Gastroesophageal sphincter (tissue), 3 donors: ENCODE results near the gene SGSH.

Source experiments
- POLR2A ChIP-seq, 2 donors: fragments of 450-650 bp; IDR thresholded peaks; one replicate each; pipeline ENCODE4 v1.6.1; 2017; ENCODE audit warnings: antibody characterized with exemption in 2 of 2, mild to moderate bottlenecking in 2 of 2, moderate library complexity in 1 of 2
- POLR2AphosphoS5 ChIP-seq: sonication (generic); formaldehyde crosslinking; IDR thresholded peaks from one replicate; pipeline ENCODE4 v1.6.1; 2017; ENCODE audit warnings: antibody characterized with exemption
- TF ChIP-seq, protein P1 (sequence below), 4 experiments: fragments of 200-600 bp in 2 of 4; fragments of 450-650 bp in 2 of 4; sonication (generic) in 1 of 4; IDR thresholded peaks; one replicate each; pipeline ENCODE4 v1.5.1; 2017 to 2019; ENCODE audit warnings: antibody characterized with exemption in 4 of 4, mild to moderate bottlenecking in 2 of 4, moderate library complexity in 2 of 4

DNA sequence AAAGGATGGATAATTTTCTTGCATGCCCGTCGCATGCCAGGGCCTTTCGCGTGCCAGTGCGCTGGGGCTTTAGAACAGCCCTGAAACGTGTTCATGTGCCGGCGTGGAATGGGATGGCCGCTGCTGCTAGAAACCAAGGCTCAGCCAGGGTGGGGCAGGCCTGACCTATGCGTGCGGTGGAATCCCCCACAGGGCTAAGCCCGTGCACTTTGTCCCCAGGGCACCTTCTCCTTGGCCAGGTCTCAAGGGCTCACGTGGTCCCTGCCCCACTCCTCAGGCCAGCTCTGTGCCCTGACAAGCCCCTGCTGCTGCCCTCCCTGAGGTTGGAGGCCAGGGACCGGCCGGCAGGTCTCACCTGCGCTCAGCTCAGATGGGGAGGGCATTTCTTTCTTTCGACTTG is 27.4 kb upstream of the SGSH start:
- TF ChIP-seq, protein P1, sequence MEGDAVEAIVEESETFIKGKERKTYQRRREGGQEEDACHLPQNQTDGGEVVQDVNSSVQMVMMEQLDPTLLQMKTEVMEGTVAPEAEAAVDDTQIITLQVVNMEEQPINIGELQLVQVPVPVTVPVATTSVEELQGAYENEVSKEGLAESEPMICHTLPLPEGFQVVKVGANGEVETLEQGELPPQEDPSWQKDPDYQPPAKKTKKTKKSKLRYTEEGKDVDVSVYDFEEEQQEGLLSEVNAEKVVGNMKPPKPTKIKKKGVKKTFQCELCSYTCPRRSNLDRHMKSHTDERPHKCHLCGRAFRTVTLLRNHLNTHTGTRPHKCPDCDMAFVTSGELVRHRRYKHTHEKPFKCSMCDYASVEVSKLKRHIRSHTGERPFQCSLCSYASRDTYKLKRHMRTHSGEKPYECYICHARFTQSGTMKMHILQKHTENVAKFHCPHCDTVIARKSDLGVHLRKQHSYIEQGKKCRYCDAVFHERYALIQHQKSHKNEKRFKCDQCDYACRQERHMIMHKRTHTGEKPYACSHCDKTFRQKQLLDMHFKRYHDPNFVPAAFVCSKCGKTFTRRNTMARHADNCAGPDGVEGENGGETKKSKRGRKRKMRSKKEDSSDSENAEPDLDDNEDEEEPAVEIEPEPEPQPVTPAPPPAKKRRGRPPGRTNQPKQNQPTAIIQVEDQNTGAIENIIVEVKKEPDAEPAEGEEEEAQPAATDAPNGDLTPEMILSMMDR (IDR thresholded peaks at IDR 0.05): no peak
- TF ChIP-seq POLR2A (IDR thresholded peaks at IDR 0.05): no peak
- TF ChIP-seq POLR2AphosphoS5: no peak
